Kidney epithelial cell (primary cell): ENCODE measurements around the gene C19orf67. TPM values are rescaled to one million over a fixed set of nuclear protein-coding genes. Genes with fewer than 3 reads are reported as not detected.

Experiments used
- DNase-seq: peaks from one replicate; pipeline ENCODE4 v3.0.0-alpha.2; 2010; ENCODE audit warnings: low read depth
- H3K27me3 ChIP-seq: 2 replicates; pipeline ENCODE4 v1.6.0; 2011; ENCODE audit warnings: low read length; ENCODE audit not compliant: control insufficient read depth, insufficient read depth
- H3K36me3 ChIP-seq: 2 replicates; pipeline ENCODE4 v1.5.1; 2011; ENCODE audit warnings: low read length; ENCODE audit not compliant: control insufficient read depth, insufficient read depth
- H3K4me3 ChIP-seq: 2 replicates; pipeline ENCODE4 v1.5.1; 2011; ENCODE audit warnings: low read depth, mild to moderate bottlenecking, control low read depth, low read length
- CTCF ChIP-seq: IDR thresholded peaks from 2 replicates; pipeline ENCODE4 v1.5.1; 2011; ENCODE audit warnings: mild to moderate bottlenecking, moderate library complexity, low read length, control low read depth, inconsistent platforms; ENCODE audit not compliant: insufficient read depth, poor library complexity, severe bottlenecking
- total RNA-seq: library from RNA; depleted of rRNA; stranded (reverse); fragments of >200 nt; gene quantifications from 2 replicates; pipeline ENCODE4 v1.2.3, GENCODE V29; 2015

The C19orf67 gene
- total RNA-seq, 1 donor from 2014 or later = not detected

- no peak for DNase-seq
Observed at GRCh38 chr19:14112051-14112808, 26.6 kb upstream of the C19orf67 start.

GRCh38 chr19:14111486-14111885 lies 25.9 kb upstream of the C19orf67 start:
- no peaks in the 10 kb centered on the region for H3K27me3 ChIP-seq
- DNase-seq = no peak
- no peak overlapping the region for H3K4me3 ChIP-seq
- TF ChIP-seq CTCF = no peak
- H3K36me3 ChIP-seq = no peaks in the 10 kb centered on the region

More at GRCh38 chr19:14112051-14112808, 26.6 kb upstream of the C19orf67 start:
- H3K36me3 ChIP-seq = no peaks in the 10 kb centered on the region
- H3K4me3 ChIP-seq = no peak overlapping the region
- H3K27me3 ChIP-seq = no peaks in the 10 kb centered on the region
- TF ChIP-seq CTCF = no peak

- no peak overlapping the region for H3K4me3 ChIP-seq
- TF ChIP-seq CTCF = no peak
- no peaks in the 10 kb centered on the region for H3K36me3 ChIP-seq
- no peak for DNase-seq
- no peaks in the 10 kb centered on the region for H3K27me3 ChIP-seq
Observed at GRCh38 chr19:14110650-14111049, 25.1 kb upstream of the C19orf67 start.

GRCh38 chr19:14107581-14108461 lies 22.2 kb upstream of the C19orf67 start:
- DNase-seq = no peak
- no peak overlapping the region for H3K4me3 ChIP-seq

GRCh38 chr19:14106840-14107239 lies 21.3 kb upstream of the C19orf67 start:
- no peak for DNase-seq
- Histone ChIP-seq H3K27me3 (no peaks in the 10 kb centered on the region), H3K4me3 (no peak overlapping the region), H3K36me3 (no peaks in the 10 kb centered on the region)
- TF ChIP-seq CTCF = no peak

More at GRCh38 chr19:14107581-14108461, 22.2 kb upstream of the C19orf67 start:
- no peak for TF ChIP-seq CTCF
- Histone ChIP-seq H3K36me3 (no peaks in the 10 kb centered on the region), H3K27me3 (no peaks in the 10 kb centered on the region)
